ENCODE data around the gene ACTL6B. TPM values are rescaled to one million over a fixed set of nuclear protein-coding genes. Genes with fewer than 3 reads are reported as not detected.
A peak's percentile ranks its signal among the peaks of the same experiment; 100 is the strongest.

Gene ACTL6B
- total and polyA plus RNA-seq, 2 donors (not counting 3 experiments of a cell fraction or from before 2014, with no cell fraction given) = not detected

GRCh38 chr7:100681491-100682227, 25.4 kb upstream of the ACTL6B start:
- H3K79me2 ChIP-seq (ENCODE audit: control insufficient read depth, insufficient read depth, low read length) = peaks cover 4% of the 10 kb centered on the region
- no peaks in the 10 kb centered on the region for H3K9me3 ChIP-seq (replicated peaks; ENCODE audit: control insufficient read depth, insufficient read depth, low read length)
- no peak overlapping the region for H3K9ac ChIP-seq (replicated peaks; ENCODE audit: extremely low read depth, insufficient read depth, low read length)
- H3K4me2 ChIP-seq (ENCODE audit: insufficient read depth, low read length) = no peak overlapping the region
- intact Hi-C loops (cut with micrococcal nuclease) (loop anchor here (2.0 kb wide), 1 partner anchor 77 kb away; no protein-coding TSS in a partner anchor), dilution Hi-C loops (cut with MboI; ENCODE audit: extremely low pct_ligation_motif_present, low sequenced_read_pairs) (no loop called here)
- ChIA-PET POLR2A (no interaction called here), CTCF (interaction anchor here (7.0 kb wide), 1 partner anchor 9 kb away, joined by 60 read pairs; no protein-coding TSS in a partner anchor)
- FAIRE-seq = no peak
- H3K9me1 ChIP-seq (replicated peaks; ENCODE audit: control insufficient read depth, extremely low read depth, insufficient read depth, low read length) = no peaks in the 10 kb centered on the region
- H2AFZ ChIP-seq (ENCODE audit: low read depth, low read length) = no peak overlapping the region
- peaks cover 11 to 73% of the 10 kb centered on the region in 2 experiments for H3K36me3 ChIP-seq (ENCODE audit: control insufficient read depth in 2 of 2, extremely low read depth in 1 of 2, insufficient read depth in 2 of 2, low read length in 2 of 2)
- H3K4me3 ChIP-seq (replicated peaks in 1 of 3; ENCODE audit: insufficient read depth in 1 of 3, low read depth in 1 of 3, low read length in 3 of 3) = no peak overlapping the region
- DNase-seq (ENCODE audit: low read depth, low spot score) = no peak
- no peaks in the 10 kb centered on the region for H3K4me1 ChIP-seq (ENCODE audit: control insufficient read depth, extremely low read depth, insufficient read depth, low read length)
- BruUV-seq (replicated peaks) = TSS peak; percentile 7
- no peaks in the 10 kb centered on the region for H4K20me1 ChIP-seq (replicated peaks; ENCODE audit: control insufficient read depth, extremely low read depth, insufficient read depth, low read length)
- TF ChIP-seq POLR2A (IDR thresholded peaks at IDR 0.05; ENCODE audit: low read depth, low read length) (no peak), MYC (IDR thresholded peaks at IDR 0.05; ENCODE audit: low read depth, low read length) (no peak), GATA2 (IDR thresholded peaks at IDR 0.05; ENCODE audit: insufficient read depth, insufficient read length, low read depth, low read length) (no peak), EZH2 (IDR thresholded peaks at IDR 0.05; ENCODE audit: borderline replicate concordance, low read depth, low read length, severe bottlenecking) (no peak), POLR2AphosphoS5 (IDR thresholded peaks at IDR 0.05; ENCODE audit: insufficient read depth, low read depth, low read length) (no peak), FOS (IDR thresholded peaks at IDR 0.05; ENCODE audit: borderline replicate concordance, insufficient read depth, low read length) (no peak), JUN (IDR thresholded peaks at IDR 0.05; ENCODE audit: borderline replicate concordance, insufficient read depth, insufficient read length, low read depth) (no peak)
- TF ChIP-seq, protein P1, sequence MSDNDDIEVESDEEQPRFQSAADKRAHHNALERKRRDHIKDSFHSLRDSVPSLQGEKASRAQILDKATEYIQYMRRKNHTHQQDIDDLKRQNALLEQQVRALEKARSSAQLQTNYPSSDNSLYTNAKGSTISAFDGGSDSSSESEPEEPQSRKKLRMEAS (IDR thresholded peaks at IDR 0.05; ENCODE audit: insufficient read depth, insufficient read length) = no peak
- TF ChIP-seq, protein P2, sequence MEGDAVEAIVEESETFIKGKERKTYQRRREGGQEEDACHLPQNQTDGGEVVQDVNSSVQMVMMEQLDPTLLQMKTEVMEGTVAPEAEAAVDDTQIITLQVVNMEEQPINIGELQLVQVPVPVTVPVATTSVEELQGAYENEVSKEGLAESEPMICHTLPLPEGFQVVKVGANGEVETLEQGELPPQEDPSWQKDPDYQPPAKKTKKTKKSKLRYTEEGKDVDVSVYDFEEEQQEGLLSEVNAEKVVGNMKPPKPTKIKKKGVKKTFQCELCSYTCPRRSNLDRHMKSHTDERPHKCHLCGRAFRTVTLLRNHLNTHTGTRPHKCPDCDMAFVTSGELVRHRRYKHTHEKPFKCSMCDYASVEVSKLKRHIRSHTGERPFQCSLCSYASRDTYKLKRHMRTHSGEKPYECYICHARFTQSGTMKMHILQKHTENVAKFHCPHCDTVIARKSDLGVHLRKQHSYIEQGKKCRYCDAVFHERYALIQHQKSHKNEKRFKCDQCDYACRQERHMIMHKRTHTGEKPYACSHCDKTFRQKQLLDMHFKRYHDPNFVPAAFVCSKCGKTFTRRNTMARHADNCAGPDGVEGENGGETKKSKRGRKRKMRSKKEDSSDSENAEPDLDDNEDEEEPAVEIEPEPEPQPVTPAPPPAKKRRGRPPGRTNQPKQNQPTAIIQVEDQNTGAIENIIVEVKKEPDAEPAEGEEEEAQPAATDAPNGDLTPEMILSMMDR (IDR thresholded peaks at IDR 0.05; ENCODE audit: extremely low read depth in 1 of 2, insufficient read depth in 1 of 2, low read depth in 1 of 2, low read length in 2 of 2) = no peak
- no peak overlapping the region for H3K27ac ChIP-seq (ENCODE audit: insufficient read depth, low read depth, low read length)
- H3K27me3 ChIP-seq (ENCODE audit: control insufficient read depth in 2 of 2, insufficient read depth in 2 of 2, low read length in 2 of 2) = no peaks in the 10 kb centered on the region
